ENCODE results near the gene EEF1A2.

The EEF1A2 gene

DNA sequence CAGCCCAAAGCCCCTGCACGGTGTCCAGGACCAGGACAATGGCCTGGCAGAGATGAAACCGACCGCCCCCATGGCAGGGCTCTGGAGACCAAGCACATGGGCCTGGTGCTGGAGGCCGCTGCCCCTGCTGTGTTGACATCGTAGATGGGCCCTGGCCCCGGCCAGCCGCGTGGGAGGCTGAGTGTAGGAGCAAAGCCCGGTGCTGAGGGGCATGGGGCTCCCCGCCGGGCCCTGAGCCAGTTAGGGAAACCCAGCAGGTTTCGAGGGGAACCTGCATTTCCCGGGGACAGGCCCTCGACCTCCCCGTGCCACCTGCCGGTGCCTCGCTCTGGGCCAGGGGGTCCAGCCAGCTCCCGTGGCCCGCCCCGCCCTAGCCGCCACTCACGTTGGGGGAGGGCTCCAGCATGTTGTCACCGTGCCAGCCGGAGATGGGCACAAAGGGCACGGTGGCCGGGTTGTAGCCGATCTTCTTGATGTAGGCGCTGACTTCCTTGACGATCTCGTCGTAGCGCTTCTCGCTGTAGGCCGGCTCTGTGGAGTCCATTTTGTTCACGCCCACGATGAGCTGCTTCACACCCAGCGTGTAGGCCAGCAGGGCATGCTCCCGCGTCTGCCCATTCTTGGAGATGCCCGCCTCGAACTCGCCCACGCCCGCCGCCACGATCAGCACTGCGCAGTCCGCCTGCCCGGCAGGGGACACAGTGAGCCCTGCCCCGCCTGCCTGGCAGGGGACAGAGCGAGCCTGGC lies 4.3 kb downstream of the EEF1A2 start:
- TF ChIP-seq, protein P1, sequence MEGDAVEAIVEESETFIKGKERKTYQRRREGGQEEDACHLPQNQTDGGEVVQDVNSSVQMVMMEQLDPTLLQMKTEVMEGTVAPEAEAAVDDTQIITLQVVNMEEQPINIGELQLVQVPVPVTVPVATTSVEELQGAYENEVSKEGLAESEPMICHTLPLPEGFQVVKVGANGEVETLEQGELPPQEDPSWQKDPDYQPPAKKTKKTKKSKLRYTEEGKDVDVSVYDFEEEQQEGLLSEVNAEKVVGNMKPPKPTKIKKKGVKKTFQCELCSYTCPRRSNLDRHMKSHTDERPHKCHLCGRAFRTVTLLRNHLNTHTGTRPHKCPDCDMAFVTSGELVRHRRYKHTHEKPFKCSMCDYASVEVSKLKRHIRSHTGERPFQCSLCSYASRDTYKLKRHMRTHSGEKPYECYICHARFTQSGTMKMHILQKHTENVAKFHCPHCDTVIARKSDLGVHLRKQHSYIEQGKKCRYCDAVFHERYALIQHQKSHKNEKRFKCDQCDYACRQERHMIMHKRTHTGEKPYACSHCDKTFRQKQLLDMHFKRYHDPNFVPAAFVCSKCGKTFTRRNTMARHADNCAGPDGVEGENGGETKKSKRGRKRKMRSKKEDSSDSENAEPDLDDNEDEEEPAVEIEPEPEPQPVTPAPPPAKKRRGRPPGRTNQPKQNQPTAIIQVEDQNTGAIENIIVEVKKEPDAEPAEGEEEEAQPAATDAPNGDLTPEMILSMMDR (conservative IDR thresholded peaks at IDR 0.05; ENCODE audit: low read depth, low read length), result no peak
- DNase-seq (ENCODE audit: low read depth), result no peak
- no peak overlapping the region for H3K4me3 ChIP-seq (ENCODE audit: low read depth, low read length)

DNA sequence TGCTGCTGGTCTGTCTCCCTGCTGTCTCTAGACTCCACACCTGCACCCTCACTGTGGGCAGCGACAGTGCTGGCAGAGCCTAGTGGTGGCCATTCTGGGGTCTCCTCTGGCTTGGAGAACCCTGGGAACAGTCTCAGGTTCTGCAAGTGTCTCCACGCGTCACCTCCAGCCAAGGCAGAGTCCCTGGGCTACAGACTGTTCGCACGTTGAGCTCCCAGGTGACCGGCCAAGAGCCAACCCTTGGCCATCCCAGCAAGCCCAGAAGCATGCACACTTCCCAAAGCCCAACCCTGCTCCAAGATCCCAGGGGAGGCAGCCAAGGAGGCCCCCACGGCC lies 4.8 kb downstream of the EEF1A2 start:
- no peak overlapping the region for H3K4me3 ChIP-seq (ENCODE audit: low read depth, low read length)
- DNase-seq (ENCODE audit: low read depth), result no peak
- TF ChIP-seq, protein P1 (conservative IDR thresholded peaks at IDR 0.05; ENCODE audit: low read depth, low read length), result no peak

DNA sequence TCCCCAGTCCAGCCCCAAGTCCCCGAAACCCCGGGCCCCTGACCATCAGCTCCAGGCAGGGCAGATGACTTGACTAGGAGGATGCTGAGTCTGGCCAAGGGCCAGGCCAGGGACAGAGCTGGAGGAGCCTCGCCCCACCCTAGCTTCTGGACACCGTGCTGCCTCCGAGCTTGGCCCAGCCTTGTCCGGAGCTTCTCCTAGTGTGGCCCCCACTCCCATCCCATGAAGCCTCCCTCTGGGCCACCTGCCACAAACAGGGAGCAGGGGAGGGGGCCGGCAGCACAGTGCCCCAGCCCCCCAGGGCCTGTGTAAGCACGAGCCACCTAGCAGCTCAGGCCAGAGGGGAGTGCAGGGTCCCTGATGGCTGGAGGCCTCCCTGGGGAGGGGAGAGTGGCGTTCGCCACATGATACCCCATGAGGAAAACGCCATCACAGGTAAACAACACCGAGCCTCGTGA lies 5.3 kb downstream of the EEF1A2 start:
- no peak for DNase-seq (ENCODE audit: low read depth)
- H3K4me3 ChIP-seq (ENCODE audit: low read depth, low read length), result no peak overlapping the region
- TF ChIP-seq, protein P1 (conservative IDR thresholded peaks at IDR 0.05; ENCODE audit: low read depth, low read length), result no peak

DNA sequence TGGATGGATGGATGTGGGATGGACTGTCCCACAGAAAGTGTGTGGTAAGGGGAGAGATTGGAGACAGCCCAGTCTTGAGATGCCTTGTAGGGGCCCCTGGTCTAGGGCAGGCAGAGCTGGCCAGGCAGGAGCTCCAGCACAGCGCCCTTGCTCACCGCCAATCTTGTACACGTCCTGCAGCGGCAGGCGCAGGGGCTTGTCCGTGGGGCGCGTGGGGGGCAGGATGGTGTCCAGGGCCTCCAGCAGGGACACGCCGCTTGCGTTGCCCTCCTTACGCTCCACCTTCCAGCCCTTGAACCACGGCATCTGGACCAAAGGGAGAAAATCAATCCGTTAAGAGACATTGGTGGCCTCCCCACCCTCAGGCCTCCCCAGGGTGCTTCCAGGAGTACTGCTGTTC lies 5.9 kb downstream of the EEF1A2 start:
- DNase-seq (ENCODE audit: low read depth), result no peak
- TF ChIP-seq, protein P1 (conservative IDR thresholded peaks at IDR 0.05; ENCODE audit: low read depth, low read length), result no peak
- H3K4me3 ChIP-seq (ENCODE audit: low read depth, low read length), result no peak overlapping the region

- TF ChIP-seq, protein P1 (conservative IDR thresholded peaks at IDR 0.05; ENCODE audit: low read depth, low read length), result no peak
- no peak for DNase-seq (ENCODE audit: low read depth)
- H3K4me3 ChIP-seq (ENCODE audit: low read depth, low read length), result no peak overlapping the region
Observed at GRCh38 chr20:63492518-63492917, 6.4 kb downstream of the EEF1A2 start.

GRCh38 chr20:63491635-63492230 lies 7.2 kb downstream of the EEF1A2 start:
- TF ChIP-seq, protein P1 (conservative IDR thresholded peaks at IDR 0.05; ENCODE audit: low read depth, low read length), result no peak
- H3K4me3 ChIP-seq (ENCODE audit: low read depth, low read length), result no peak overlapping the region
- DNase-seq (ENCODE audit: low read depth), result no peak

GRCh38 chr20:63491078-63491477 lies 7.8 kb downstream of the EEF1A2 start:
- TF ChIP-seq, protein P1 (conservative IDR thresholded peaks at IDR 0.05; ENCODE audit: low read depth, low read length), result no peak
- no peak overlapping the region for H3K4me3 ChIP-seq (ENCODE audit: low read depth, low read length)
- no peak for DNase-seq (ENCODE audit: low read depth)

Measured in choroid plexus epithelial cell (primary cell).